Measurements from ENCODE around the gene NEURL1B.
"Not testable (repeated sequence)": the region's sequence is repeated elsewhere in the genome, so short reads cannot be mapped to it uniquely, and the experiment has no call there.

NEURL1B gene

GRCh38 chr5:172648755-172649154, 7.7 kb downstream of the NEURL1B start:
- no peak for DNase-seq (ENCODE audit: low read depth)
- no peak for TF ChIP-seq CTCF (IDR thresholded peaks at IDR 0.05; ENCODE audit: low read depth, low read length, missing control alignments)
- in situ Hi-C loops (cut with HindIII; ENCODE audit: low sequenced_read_pairs), result no loop called here
- no peak overlapping the region for H3K4me3 ChIP-seq (ENCODE audit: low read depth, low read length)

DNA sequence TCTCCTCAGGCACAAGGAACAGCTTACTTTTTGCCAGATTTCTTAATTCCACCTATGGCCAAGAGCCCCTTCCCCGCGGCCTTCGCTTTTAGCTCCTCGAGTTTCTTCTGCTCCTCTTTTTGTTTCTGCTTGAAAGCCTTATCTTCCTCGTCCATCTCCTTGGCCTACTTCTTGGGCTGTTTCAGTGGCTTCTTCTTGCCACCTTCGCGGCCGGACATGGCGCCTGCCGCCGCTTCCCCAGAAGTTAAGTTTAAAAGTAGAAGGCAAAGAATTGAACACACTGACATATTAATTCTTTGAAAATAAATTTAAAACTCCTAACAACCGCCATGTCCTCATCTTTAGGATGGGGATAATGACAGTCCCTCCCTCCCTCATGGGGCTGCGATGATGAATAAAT, 15.4 kb downstream of the NEURL1B start:
- H3K4me3 ChIP-seq (ENCODE audit: low read depth, low read length); in situ Hi-C loops (cut with HindIII; ENCODE audit: low sequenced_read_pairs); DNase-seq (ENCODE audit: low read depth): not testable (repeated sequence)

- DNase-seq (ENCODE audit: low read depth); in situ Hi-C loops (cut with HindIII; ENCODE audit: low sequenced_read_pairs); H3K4me3 ChIP-seq (ENCODE audit: low read depth, low read length): not testable (repeated sequence)
Observed at GRCh38 chr5:172657524-172658233, 16.6 kb downstream of the NEURL1B start.

GRCh38 chr5:172658391-172658790, 17.3 kb downstream of the NEURL1B start:
- H3K4me3 ChIP-seq (ENCODE audit: low read depth, low read length), result no peak overlapping the region
- TF ChIP-seq CTCF (IDR thresholded peaks at IDR 0.05; ENCODE audit: low read depth, low read length, missing control alignments), result no peak
- no peak for DNase-seq (ENCODE audit: low read depth)
- in situ Hi-C loops (cut with HindIII; ENCODE audit: low sequenced_read_pairs), result no loop called here

GRCh38 chr5:172658961-172659501, 18.0 kb downstream of the NEURL1B start:
- DNase-seq (ENCODE audit: low read depth), result no peak
- no peak for TF ChIP-seq CTCF (IDR thresholded peaks at IDR 0.05; ENCODE audit: low read depth, low read length, missing control alignments)
- no peak overlapping the region for H3K4me3 ChIP-seq (ENCODE audit: low read depth, low read length)
- in situ Hi-C loops (cut with HindIII; ENCODE audit: low sequenced_read_pairs), result no loop called here

GRCh38 chr5:172659570-172659908, 18.5 kb downstream of the NEURL1B start:
- in situ Hi-C loops (cut with HindIII; ENCODE audit: low sequenced_read_pairs), result no loop called here
- DNase-seq (ENCODE audit: low read depth), result no peak
- no peak overlapping the region for H3K4me3 ChIP-seq (ENCODE audit: low read depth, low read length)
- TF ChIP-seq CTCF (IDR thresholded peaks at IDR 0.05; ENCODE audit: low read depth, low read length, missing control alignments), result no peak

GRCh38 chr5:172659909-172660628, 19.0 kb downstream of the NEURL1B start:
- no peak for TF ChIP-seq CTCF (IDR thresholded peaks at IDR 0.05; ENCODE audit: low read depth, low read length, missing control alignments)
- no peak for DNase-seq (ENCODE audit: low read depth)
- no peak overlapping the region for H3K4me3 ChIP-seq (ENCODE audit: low read depth, low read length)
- in situ Hi-C loops (cut with HindIII; ENCODE audit: low sequenced_read_pairs), result no loop called here
